GM18868 (cell line): ENCODE data around the gene SCYL1.
"Not testable (repeated sequence)": the region's sequence is repeated elsewhere in the genome, so short reads cannot be mapped to it uniquely, and the experiment has no call there.

ENCODE experiments used
- ATAC-seq: cut with Tn5 transposase; IDR thresholded peaks from one replicate; pipeline ENCODE4 v1.9.1; 2021; ENCODE audit warnings: mild to moderate bottlenecking, moderate library complexity; ENCODE audit not compliant: unreplicated experiment

Gene SCYL1

GRCh38 chr11:65564879-65565559, 40.1 kb downstream of the SCYL1 start:
- ATAC-seq = not testable (repeated sequence)

- no peak for ATAC-seq
These were observed 41.0 kb downstream of the SCYL1 start for GRCh38 chr11:65565624-65566453.

GRCh38 chr11:65569164-65569972, 44.5 kb downstream of the SCYL1 start:
- ATAC-seq = no peak

GRCh38 chr11:65569973-65570918, 45.4 kb downstream of the SCYL1 start, which contains the start of gene ZNRD2:
ZNRD2 (plus strand) TSS chr11:65570477; CDS start chr11:65570492, 15 bp downstream.
- peak; percentile 73 for ATAC-seq

- no peak for ATAC-seq
These were observed 46.5 kb downstream of the SCYL1 start for GRCh38 chr11:65571420-65571819.

- ATAC-seq = no peak
These were observed 47.1 kb downstream of the SCYL1 start for GRCh38 chr11:65571940-65572339.

- no peak for ATAC-seq
These were observed 47.6 kb downstream of the SCYL1 start, which contains the start of gene FAM89B for GRCh38 chr11:65572356-65573051. FAM89B (plus strand) TSS chr11:65572538; CDS start chr11:65572670, 132 bp downstream.

GRCh38 chr11:65573391-65574079, 48.7 kb downstream of the SCYL1 start:
- no peak for ATAC-seq

- ATAC-seq = peak; percentile 27
These were observed 49.4 kb downstream of the SCYL1 start for GRCh38 chr11:65574109-65574810.

GRCh38 chr11:65574811-65575567, 50.1 kb downstream of the SCYL1 start:
- no peak for ATAC-seq

GRCh38 chr11:65575568-65576231, 50.8 kb downstream of the SCYL1 start, which contains the start of gene EHBP1L1:
EHBP1L1 (plus strand) TSS chr11:65576053; CDS start chr11:65576303, 250 bp downstream.
- no peak for ATAC-seq

- ATAC-seq = no peak
These were observed 51.5 kb downstream of the SCYL1 start for GRCh38 chr11:65576232-65576866.

- ATAC-seq = no peak
These were observed 52.2 kb downstream of the SCYL1 start for GRCh38 chr11:65576867-65577755.

GRCh38 chr11:65577756-65578109, 52.9 kb downstream of the SCYL1 start:
- no peak for ATAC-seq

- ATAC-seq = no peak
These were observed 53.3 kb downstream of the SCYL1 start for GRCh38 chr11:65578134-65578533.
